CD4-positive, alpha-beta T cell treated with Interferon alpha-2 for 1 hour (primary cell): ENCODE data around the gene ETV6.

Source experiments
- DNase-seq, 2 donors: peaks; one replicate each; pipeline ENCODE4 v3.0.0-alpha.2; 2020 to 2022

ETV6 gene

DNA sequence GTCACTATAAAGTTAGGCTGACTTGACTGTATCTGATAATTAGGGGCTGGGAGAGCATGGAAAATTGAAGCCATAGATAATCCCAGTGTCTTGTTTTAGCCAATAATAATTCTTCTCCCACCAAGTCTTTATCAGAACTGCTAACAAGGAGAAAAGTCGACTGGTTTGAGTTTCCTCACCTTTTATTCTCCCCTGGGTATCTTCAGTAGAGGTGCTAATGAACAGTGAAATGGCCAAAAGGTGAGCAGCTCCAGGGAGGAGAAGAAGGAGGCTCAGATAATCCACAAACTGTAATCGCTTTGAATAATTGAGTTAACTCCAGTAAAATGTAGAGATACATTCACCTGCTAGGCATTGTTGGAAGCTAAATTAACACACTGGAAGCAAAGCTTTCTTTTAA lies 72.6 kb downstream of the ETV6 start:
- no peak for DNase-seq

DNA sequence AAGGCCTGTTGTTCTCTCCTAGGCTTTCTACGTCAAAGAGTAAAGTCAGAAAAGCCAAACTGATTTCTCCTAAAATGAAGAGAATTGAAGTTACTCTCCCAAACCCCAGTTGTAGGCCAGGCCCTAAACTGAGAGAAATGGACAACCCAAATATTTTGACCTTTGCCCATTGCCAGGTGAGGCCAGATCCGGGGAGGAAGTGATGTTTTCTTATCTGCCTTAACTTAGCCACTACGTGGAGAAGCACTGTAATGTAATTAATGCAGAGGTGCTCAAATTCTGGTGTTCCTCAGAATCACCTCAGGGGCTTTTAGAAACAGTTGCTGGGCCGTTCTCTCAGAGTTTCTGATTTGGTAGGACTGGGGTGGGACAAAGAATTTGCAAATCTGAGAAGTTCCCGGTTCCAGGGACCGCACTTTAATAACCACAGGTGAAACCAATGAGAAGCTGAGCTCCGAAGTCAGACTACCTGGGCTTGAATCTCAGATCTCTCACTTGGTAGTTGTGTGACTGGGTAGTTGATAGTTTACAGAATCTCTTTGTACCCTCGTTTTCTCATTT lies 73.2 kb downstream of the ETV6 start:
- no peak for DNase-seq

DNA sequence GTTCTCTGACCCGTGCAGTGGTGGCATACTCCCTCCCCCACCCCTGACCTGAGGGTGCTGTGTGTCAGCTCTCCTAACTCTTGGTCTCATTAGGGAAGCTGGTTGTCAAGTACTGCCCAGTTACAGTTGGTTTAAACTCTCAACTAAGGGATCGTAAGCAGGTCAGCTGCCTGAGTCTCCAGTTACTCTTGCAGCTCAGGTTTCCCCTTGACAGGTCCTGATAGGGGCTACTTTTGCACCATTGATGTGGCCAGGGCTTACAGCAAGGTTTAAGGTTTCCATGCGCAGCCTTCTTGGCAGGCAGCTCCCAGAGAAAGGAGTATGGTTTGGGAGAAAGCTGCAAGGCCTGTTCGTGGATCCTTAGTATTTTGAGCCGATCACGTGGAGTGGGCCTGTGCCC lies 74.5 kb downstream of the ETV6 start:
- DNase-seq = no peak

DNA sequence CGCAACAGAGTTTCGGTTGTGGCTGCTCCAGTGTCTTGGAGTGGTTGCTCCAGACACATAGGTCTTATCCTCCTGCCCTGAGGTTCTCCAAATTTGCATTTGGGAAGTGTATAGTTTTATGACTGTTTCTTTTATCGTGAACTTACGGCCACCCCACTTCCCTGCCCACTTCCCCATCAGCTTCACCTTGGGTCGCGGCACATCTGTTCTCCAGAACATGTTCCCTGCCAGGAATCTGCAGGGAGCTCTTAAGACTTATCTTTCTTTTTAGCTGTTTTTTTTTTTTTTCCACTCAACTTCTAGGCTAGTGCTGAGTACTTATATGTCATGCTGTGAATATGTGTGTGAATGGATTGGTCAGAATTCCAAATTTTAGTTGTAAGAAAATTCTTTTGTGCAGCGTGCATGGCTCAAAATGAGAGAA lies 75.4 kb downstream of the ETV6 start:
- no peak for DNase-seq

DNA sequence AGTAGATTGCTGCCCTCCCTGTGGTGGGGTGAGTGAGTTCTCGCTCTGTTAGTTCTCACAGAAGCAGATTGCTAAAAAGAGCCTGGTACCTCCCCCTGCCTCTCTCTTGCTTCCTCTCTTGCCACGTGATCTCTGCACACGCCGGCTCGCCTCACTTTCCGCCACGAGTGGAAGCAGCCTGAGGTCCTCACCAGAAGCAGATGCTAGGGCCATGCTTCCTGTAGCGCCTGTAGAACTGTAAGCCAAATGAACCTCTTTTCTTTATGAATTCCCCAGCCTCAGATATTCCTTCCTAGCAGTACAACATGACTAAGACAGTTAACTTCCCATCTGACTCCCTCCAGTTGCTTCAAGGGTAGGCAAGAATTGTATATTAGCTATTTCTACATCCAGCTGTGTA lies 76.2 kb downstream of the ETV6 start:
- no peak for DNase-seq

DNA sequence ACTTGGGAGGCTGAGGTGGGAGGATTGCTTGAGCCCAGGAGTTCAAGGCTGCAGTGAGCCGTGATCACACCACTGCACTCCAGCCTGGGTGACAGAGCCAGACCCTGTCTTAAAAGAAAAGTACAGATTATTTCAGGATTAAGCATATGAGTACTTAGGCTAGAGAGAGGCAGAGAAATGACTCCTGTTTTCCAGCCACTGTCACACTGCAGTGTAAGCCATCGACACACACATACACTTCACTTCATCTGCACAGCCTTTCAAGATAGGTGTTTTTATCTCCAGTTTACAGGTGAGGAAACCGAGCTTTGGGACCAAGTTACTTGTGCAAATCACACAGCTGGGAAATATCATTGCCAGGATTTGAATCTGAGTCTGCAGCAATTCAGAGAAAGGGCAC lies 77.2 kb downstream of the ETV6 start:
- no peak for DNase-seq

DNA sequence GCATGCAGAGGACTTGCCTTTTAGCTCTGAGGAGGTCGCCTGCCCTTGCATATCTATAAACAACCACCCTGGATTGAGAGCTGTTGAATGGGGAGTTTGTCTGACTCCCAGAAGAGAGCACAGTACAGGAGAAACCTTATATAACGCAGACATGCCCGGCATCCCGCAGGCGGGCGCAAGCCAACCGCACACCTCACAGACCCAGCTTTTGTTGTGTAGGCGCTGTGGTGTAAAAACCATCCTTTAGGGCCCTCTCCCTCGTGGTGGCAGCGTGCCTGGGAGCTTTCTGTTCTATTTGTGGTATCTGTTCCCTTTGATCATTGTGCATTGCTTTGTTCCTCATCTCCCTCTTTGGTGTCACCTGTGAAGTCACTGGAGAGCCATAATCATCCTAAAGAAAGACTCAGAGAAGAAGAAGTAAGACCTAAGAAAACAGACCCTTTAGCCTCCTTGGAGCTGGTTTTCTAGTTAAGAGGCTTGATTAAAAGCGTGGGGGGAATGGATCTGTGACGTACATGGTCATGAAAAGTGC lies 77.7 kb downstream of the ETV6 start:
- DNase-seq = peak in 1 of 2 donors; percentile 58

DNA sequence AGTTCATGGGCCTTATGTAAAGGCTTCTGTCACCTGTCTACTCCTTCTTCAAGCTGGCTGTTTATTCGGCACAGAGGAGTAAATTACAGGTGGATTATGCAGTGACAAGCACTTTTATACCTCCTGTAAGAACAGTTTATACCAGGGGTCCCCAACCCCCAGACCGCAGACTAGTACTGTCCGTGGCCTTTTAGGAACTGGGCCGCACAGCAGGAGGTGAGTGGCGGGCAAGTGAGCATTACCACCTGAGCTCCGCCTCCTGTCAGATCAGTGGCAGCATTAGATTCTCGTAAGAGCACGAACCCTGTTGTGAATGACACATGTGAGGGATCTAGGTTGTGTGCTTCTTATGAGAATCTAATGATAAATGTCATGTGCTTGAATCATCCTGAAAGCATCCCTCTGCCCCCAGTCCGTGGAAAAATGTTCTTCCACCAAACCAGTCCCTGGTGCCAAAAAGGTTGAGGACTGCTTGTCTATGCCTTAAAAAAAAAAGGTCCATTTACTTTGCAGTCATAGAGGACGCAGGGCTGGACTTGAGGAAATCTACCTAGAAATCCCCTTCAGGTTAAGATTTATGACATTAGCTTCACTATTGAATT lies 78.8 kb downstream of the ETV6 start:
- DNase-seq = no peak

DNA sequence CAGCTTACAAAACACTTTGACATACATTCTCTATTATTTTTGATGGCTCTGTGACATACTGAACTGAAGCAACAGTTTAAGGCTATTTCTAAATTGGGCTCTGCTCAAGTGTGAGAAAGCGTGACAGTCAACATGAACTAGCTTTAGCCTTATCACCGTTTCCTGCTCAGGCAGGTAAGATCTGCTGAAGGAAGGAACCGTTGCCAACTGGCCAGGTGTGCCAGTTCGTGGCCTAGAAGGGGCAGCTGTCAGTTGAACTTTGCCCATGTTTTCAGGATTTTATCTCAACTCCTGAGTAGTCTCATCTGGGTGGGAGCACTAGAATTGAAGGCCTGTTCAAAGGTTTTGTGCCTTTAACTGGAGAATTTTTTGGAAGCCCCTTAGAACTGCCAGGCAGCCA lies 79.5 kb downstream of the ETV6 start:
- DNase-seq = peak in 1 of 2 donors; percentile 13

DNA sequence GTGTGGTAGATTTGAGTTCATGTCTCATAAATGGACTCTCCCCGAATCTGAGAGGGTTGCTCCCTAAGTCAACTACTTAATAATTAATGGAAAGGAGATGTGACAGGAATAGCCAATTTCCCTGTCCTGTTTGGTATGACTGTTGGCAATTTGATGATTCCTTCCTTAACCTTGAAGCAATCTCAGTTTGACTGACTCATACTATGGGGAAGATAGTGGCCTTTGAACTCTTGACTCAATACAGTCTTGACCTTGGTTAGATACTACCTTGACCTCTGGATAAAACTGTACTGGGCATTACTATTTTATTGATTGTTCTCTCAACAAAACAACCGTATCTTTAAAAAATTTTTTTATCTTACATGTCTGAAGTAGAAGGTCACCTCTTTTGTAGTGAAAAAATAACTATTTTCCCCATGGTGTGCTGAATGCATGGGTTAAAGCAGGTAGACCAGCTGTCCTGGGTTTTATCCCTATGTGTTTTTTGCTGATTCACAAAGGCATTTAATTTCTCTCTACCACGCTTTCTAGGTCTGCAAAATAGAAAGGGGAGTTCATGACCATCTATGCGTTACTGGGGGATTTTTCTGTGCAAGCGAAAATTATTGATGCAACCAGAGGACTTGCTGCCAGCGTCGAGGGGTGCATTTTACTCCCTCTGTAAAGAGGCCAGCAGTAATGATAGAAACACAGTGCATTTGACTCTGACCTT lies 80.1 kb downstream of the ETV6 start:
- DNase-seq = no peak

DNA sequence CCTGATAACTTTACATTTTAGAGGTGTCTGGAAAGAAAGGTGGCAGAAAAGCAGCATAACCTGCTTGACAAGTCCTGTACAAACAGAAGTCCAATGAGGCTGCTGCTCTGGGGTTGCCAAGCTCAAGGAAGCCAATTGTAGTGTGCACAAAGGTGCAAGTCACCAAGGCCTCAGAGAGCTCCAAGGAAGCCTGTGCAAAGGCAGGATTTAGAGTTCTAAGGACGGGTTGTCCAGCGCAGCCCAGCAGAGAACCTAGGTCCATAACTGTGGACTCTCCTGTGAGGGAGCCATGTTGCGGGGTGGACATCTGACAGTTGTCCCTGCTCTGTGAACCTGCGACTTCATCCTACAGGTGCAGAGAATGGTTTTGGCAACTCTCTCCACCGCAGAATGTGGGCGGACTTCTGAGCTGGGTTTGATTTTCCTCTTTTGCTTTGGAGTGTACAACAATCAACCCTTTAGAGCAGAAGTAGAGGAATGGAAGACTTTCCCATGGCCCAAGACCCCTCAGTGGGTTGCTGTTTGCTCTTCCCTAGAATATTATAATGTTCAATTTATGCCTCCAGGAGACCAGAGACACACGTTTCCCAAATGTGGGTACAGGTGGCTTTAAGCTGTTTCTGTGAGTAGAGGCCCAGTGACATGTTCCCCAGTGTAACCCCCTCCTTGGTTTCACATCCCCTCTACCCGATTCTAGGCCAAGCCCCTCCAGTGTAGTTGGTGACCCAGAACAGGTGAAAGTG lies 81.0 kb downstream of the ETV6 start:
- DNase-seq = peak in 1 of 2 donors; percentile 55

DNA sequence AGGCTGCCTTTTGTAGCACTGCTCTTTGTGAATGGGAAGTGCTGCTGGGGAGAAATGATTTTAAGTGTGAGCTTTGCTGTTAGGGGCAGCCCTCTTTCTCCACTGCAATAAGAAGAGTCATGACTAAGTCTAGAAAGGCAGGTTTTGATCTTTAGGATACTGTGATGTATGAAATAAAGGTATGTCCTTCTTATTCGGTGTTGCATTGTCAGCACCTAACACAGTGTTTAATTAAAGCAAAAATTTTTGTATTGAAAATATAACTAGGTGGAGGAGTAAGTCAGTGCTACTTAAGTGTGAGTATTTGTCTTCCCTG lies 81.5 kb downstream of the ETV6 start:
- no peak for DNase-seq

DNA sequence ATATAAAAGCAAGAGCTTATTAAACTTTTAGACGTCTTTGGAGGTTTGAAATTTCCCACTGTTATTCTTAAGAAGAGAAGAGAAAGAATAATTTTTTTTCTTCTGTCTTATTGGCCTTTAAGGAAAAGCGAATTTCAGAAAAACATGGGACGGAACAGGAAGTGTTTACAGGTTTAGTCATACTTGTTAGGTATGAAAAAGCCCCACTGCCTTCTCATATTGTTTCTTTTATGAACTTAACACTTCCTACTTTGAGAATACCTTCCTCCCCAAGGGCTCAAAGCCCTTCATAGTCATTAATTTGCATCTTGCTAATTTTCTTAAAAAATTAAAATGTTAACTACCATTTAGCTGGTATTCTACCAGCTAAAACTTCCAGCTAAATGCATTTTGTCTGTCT lies 82.0 kb downstream of the ETV6 start:
- DNase-seq = peak in 1 of 2 donors; percentile 25

DNA sequence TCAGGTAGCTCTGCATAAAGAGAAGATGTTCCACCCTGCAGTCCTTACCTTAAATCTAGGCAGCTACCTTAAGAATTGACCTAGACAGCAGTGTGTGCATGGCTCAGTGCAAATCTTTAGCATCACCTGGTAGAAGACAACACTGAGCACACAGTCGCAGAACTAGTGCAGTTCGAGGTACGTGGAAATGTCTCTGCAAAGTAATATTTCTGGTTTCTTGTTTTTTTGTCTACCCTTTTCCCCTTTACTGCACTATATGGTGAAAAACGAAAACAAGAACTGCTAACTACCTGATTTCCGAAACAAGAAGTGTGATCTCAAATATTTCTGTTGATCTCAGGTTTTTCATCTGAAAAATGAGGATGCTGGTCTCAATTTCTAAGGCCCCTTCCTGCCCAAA lies 82.5 kb downstream of the ETV6 start:
- peak in 1 of 2 donors; percentile 14 for DNase-seq

DNA sequence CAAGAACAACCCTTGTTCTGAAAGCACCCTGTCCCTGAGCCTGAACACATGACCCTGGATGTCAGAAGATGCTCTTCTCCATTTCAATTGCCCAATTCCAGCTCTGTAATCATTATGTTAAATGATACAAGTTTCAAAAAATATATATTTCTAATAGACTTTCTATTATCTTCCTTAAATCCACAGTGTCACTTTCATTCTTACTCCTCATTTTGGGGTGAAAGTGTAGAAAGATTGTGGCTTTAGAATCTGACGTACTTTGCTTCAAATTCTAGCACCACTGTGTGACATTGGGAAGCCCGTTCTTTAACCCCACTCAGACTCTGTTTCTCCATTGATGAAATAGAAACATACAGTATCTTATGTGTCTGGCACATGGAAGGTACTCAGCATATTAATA lies 83.2 kb downstream of the ETV6 start:
- DNase-seq = no peak

DNA sequence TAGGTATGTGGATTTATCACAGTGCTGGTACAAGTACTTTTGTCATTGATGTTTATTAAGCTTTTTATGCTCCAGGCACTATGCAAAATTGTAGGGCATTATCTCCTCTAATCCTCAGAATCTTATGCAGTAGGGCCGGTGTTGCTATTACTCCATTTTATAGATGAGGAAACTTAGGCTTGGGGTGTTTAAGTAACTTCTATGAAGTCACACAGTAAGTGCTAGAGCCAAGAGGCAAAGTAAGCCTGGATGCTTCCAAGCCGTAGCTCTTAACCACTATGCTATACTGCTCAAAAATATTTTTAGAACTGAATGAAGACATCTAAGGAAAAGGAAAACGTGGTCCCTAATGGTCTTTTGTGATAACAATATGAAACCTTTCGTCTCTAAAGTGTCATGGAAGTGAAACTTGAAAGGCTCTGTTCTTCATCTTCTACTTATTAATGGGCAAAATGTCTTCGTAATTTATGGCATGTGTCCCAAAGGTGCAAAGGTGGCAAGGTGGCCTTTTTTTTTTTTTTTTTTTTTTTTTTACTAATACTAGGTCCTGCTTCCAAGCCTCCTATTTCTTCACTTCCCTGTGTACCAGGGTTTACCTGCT lies 85.2 kb downstream of the ETV6 start:
- DNase-seq = no peak

DNA sequence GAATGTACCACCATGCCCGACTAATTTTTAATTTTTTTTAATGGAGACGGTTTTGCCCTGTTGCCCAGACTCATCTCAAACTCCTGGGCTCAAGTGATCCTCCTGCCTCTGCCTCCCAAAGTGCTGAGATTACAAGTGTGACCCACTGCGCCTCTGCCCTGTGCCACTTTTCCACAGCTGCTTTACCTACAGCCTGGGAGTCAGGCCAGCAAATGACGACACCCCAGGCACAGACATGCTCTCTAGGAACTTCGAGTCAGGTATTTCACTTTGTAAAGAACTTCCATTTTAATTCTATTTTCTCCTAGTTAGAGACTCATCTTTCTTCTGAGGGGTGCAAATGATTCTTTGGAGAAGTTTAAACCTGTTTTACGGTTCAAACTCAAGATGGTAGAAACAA lies 89.0 kb downstream of the ETV6 start:
- no peak for DNase-seq

DNA sequence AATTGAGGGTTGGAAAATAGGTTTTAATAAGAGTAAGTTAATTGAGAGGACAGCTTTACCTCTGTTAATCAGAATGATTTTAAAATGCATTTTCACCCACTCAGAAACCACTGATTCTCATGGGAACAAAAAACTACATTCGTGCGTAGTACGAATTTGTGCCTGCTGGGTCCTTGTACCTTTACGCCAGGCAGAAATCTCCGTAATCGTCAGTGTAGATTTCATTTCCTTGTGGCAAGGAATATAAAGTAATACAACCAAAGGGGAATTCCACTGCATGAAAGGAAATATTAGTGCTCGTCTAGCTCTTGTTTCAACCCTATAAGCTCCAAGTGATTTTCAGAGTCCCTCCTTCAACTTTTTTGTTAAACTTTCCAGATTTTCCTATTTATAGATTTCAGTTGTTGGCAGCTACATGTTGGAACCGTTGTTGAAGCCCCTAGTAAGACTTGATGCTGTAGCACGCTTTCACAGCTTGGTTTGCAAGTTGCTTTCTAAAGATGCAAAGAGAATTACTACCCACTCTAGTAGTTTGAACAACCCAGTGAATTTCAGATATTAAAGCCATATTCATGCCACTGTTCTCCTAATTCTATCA lies 90.6 kb downstream of the ETV6 start:
- DNase-seq = no peak

DNA sequence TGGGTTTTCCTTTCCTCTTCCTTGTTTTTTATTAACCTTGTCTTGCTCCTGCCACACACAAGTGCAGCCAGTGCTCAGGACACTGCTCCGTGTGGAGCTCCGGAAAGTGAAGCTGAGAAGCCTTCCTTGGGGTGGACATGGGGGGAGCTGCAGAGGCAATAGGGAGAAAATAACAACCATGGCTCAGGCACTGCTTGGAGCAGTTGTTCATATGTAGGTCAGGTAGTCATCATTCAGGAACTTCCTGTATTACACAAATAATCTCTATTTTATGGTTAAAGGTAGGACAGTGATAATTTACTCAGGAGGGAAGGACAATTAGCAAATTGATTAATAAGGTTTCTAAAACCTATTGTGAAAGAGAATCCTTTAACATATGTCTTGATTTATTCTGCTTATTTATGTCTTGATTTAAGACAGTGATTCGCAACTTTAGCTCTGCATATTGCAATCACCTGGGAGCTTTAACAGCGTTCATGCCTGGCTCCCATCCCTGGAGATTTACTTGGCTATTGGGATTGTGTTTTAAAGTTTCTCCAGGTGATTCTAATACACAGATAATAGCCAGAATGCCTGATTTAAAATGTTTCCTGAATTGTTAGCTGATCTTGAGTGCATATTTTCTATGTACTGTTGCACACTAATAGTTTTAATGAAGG lies 92.1 kb downstream of the ETV6 start:
- no peak for DNase-seq

DNA sequence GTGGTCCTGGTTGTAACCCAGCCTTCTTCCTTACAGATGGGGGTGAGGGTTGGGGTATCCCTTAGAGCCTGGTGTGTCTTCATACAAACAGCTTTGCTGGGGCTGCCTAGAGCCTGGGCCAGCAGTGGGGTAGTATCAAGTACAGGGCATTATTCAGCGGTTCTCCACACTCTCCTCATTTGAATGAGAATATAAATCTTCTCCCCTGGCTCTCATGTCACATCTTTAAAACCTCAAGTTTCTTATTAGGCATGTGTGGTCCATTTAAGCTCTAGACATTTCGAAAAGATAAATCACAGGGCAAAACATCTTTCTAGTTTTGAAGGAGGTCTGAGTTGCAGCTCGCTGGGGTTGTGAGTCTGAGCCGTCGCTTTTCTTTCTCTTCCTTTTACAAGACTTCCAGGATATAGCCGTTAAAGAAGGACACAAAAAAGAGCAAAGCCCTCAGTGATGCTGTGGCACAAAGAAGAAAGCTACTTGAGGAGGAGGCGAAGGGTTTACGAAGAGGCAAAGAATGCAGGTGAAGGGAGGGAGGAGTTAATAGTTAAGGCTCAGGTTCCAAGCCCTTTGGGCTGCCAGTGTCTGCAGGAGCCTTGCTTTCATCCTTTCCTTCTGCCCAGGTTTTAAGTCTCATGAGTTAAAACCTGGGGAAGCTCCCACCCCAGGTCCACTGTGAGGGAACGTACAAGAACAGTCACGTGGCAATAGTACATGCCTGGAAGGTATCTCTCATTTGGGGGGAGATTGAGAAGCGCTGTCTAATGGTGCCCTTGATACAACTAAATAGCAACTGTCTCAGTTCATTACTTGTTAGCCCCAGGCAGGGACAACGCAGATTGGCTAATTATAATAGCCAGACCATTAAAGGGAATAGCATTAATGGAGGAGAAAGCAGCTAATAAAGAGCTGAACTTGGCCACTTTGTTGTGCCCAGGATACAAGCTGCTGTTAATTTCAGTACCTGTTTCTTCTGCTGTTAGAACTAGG lies 94.2 kb downstream of the ETV6 start:
- no peak for DNase-seq

DNA sequence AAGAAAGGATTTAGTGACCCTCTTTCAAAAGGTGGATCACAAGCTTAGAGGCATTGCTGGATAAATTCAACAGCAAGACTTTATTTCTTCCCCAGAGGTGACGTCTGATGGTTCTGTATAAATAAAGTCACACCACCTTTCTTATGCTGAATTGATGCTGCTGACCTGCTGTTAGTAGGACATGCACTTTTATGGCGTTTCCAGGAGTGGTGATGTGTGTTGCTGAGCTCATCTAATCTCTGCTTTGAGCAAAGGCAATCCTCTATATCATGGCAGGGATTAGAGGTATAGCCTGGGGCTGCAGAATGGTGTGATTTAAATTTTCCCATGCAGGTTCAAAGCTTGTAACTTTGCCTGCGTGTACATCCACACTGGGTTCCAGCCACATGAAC lies 94.9 kb downstream of the ETV6 start:
- DNase-seq = no peak
